22Rv1 (cell line): Measurements from ENCODE around the gene SAMD8.

Experiments used
- CTCF ChIP-seq: fragments of 450-650 bp; IDR thresholded peaks from 2 replicates; pipeline ENCODE4 v1.5.1; 2017; ENCODE audit warnings: mild to moderate bottlenecking
- ZFX ChIP-seq: fragments of 450-650 bp; IDR thresholded peaks from 2 replicates; pipeline ENCODE4 v1.6.1; 2017; ENCODE audit warnings: antibody characterized with exemption, borderline replicate concordance

GRCh38 chr10:75122505-75122904, 11.0 kb downstream of the SAMD8 start:
- TF ChIP-seq CTCF (no peak), ZFX (no peak)
